ENCODE results near the gene OR2D3. TPM values are rescaled to one million over a fixed set of nuclear protein-coding genes. Genes with fewer than 3 reads are reported as not detected.

The OR2D3 gene
- not detected in 2 replicates for total RNA-seq

GRCh38 chr11:6920702-6921101 is at the start of gene OR2D3:
Gene OR2D3, plus strand, starts transcription at chr11:6921002. Its CDS starts 0 bp downstream, at chr11:6921002.

GRCh38 chr11:6876325-6876724 is 44.5 kb upstream of the OR2D3 start, which contains the start of gene OR10A4:
Gene OR10A4, plus strand, starts transcription at chr11:6876625. Its CDS starts 23 bp downstream, at chr11:6876648.

GRCh38 chr11:6892400-6892799 is 28.4 kb upstream of the OR2D3 start, which contains the start of gene OR2D2:
Gene OR2D2, minus strand, starts transcription at chr11:6892500. Its CDS starts 0 bp downstream, at chr11:6892500.

GRCh38 chr11:6926208-6927029 is 5.6 kb downstream of the OR2D3 start, which contains the start of gene ZNF215:
Gene ZNF215, plus strand, starts transcription at chr11:6926426. Its CDS starts 5,847 bp downstream, at chr11:6932273.

Other genes with a start within 250 kb of the OR2D3 start
- 25.2 and 44.6 TPM in 2 replicates for gene MRPL17, start 237.7 kb upstream of the OR2D3 start, total RNA-seq
- gene OR2AG2, start 149.0 kb upstream of the OR2D3 start, total RNA-seq = not detected in 2 replicates
- gene OR2AG1, start 138.0 kb upstream of the OR2D3 start, total RNA-seq = not detected in 2 replicates
- gene OR6A2, start 121.3 kb upstream of the OR2D3 start, total RNA-seq = not detected in 2 replicates
- not detected in 2 replicates for gene OR10A5, start 75.3 kb upstream of the OR2D3 start, total RNA-seq
- not detected in 2 replicates for gene OR10A2, start 57.9 kb upstream of the OR2D3 start, total RNA-seq
- not detected in 2 replicates for gene OR10A4, start 44.4 kb upstream of the OR2D3 start, total RNA-seq
- 3.1 TPM in 1 of 2 replicates, not detected in the other for gene OR2D2, start 28.5 kb upstream of the OR2D3 start, total RNA-seq
- 1.5 and 2.5 TPM in 2 replicates for gene ZNF215, start 5.4 kb downstream of the OR2D3 start, total RNA-seq
- gene ZNF214, start 99.3 kb downstream of the OR2D3 start, total RNA-seq = 0.70 and 2.0 TPM in 2 replicates
- gene NLRP14, start 99.5 kb downstream of the OR2D3 start, total RNA-seq = not detected in 2 replicates
- gene RBMXL2, start 168.0 kb downstream of the OR2D3 start, total RNA-seq = not detected in 2 replicates